A549 treated with dexamethasone at 1 μM for 4 hours (cell line): Measurements from ENCODE around the gene S1PR3. TPM values are rescaled to one million over a fixed set of nuclear protein-coding genes. Genes with fewer than 3 reads are reported as not detected.

Experiments
- total RNA-seq: library from RNA; stranded (reverse); fragments of 200-300 nt; extraction: Qiagen RNA extraction; gene quantifications from 5 replicates; pipeline ENCODE4 v1.2.3, GENCODE V29; 2022

Gene S1PR3
- total RNA-seq = 73.1 to 110 TPM (median 103 TPM) in 5 replicates

DNA sequence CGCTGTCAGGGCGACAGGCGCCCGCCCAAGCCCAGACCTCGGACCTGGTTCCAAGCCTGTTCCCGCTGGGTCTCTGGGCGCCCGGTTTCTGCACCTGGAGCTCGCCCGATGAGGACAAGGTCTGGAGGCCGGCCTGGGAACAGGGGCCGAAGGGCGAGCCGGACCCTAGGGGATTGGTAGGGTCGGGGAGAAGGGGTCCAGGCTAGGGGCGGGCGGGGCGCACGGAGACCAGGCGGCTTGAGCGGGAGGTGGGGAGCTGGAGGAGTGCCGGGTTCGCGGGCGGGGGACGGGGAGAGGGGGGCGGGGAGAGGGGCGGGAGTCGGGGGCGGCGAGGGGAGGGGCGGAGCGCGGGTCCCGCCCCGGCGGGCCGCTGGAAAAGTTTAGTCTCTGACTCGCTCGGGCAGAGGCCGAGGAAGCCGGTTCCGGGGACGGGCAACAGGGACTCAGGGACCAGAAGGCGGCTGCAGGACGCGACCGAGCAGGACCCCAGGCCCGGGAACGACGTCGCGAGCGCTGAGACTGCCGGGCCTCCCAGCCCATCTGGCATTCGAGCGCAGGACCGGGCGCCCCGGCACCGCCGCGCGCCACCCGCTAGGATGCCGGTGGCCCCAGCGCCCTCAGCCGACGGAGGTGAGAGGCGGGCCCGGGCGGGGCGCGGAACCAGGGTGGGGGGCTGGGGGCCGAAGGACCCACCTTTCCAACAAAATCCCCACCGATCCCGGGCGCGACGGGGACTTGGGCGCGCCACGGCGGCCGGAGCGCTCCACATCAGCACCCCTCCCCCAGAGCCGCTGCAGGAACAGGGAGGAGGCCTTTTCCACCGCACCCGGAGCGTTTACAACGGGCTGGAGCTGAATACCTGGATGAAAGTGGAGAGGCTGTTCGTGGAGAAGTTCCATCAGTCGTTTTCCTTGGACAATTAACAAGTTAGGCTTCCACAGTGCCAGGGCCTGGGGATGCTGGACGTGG, at the start of gene S1PR3:
Gene S1PR3, plus strand, starts transcription at position 403 of the 969 bp plus-strand sequence. CDS start 9,733 bp downstream, outside the sequence.

Other genes with a start within 250 kb of the S1PR3 start
- gene SHC3, start 187.3 kb downstream of the S1PR3 start, total RNA-seq = 0.17 to 0.39 TPM (median 0.22 TPM) in 5 replicates